Stimulated activated CD4-positive, alpha-beta T cell treated with anti-CD3 and anti-CD28 coated beads, TNF-alpha, amount 100 ng/mL, for 24 hours (primary cell): Measurements from ENCODE around the gene RAB43.

ENCODE experiments used
- DNase-seq, 3 experiments: peaks; one replicate each; pipeline ENCODE4 v3.0.0-alpha.2; 2020; ENCODE audit warnings: low read depth in 3 of 3

The RAB43 gene

DNA sequence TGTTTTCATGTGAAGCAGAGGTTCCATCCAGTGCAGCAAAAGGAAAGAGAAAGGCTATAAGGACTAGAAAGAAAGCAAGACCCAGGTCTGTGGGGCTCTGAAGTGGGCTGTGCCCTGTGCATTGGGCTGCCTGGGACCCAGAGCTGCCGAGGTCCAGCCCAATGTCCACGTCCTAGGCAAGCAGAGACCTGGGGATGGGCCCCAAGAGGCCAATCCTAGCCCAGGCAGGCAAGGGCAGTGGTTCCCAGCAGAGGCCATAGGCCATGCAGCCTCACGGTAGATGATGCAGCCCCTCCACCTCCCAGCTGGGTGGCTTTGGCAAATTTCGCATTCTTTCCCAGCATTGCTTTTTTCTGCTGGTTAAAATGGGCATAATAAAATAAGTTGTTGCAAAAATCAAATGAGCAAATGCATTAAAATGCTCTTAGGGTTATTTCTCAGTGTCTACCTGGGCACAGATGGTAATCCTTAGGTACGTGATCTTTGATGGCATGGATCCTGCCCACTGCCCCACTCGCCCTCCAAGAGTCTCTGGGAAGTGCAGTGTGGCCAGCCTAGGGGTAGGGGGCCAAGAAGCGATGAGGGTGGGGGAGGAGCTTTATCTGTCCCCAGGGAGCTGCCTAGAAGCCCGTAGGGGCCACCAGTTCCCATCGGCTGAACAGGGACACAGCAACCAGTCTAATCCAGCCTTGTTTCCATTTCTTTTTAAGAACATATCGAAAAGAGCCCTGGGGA lies 83.3 kb downstream of the RAB43 start:
- DNase-seq: no peak
